ENCODE results near the gene FAM120B.

DNA sequence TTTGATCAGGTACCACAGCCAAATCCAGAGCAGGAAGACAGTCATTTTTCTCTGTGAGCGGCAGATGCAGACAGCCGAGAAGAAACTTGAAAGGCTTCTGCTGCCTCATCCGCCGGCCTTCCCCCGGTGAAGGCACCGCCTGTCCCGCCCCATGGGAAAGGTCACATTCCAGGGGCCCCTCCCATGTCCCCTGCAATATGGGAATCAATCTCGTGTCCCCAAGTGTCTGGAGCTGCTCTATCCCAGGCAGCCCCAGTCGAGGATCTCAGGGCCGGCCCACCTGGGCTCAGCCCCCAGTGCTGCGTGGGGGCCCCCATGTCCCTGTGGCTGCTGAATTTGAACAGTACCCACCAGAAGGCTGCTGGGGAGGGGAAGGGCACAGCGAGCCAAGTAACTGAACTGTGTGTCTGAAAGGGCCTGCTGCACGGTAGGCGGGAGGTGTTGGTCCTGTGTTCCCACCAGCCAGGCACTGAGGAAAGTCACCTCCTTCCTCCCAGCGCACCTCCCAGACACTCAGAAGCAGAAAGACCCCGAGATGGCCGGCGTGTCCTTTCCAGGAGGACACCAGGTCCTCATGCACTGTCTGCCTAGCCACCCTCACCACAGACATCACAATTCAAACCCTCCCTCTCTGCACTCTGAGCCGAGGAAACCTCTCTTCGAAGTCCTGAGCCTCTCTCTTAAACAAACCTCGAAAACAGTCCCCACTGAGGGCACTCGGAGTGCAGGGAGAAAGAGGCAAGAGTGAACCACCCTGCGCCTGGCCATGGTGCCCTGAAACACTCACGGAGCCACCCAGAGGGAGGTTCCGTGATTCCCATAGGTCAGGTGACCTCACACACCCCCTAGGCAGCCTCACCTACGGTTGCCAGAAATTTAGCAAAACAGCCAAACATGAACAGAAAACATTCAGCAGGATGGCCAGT lies 147.3 kb downstream of the FAM120B start:
- TF ChIP-seq, protein P1, sequence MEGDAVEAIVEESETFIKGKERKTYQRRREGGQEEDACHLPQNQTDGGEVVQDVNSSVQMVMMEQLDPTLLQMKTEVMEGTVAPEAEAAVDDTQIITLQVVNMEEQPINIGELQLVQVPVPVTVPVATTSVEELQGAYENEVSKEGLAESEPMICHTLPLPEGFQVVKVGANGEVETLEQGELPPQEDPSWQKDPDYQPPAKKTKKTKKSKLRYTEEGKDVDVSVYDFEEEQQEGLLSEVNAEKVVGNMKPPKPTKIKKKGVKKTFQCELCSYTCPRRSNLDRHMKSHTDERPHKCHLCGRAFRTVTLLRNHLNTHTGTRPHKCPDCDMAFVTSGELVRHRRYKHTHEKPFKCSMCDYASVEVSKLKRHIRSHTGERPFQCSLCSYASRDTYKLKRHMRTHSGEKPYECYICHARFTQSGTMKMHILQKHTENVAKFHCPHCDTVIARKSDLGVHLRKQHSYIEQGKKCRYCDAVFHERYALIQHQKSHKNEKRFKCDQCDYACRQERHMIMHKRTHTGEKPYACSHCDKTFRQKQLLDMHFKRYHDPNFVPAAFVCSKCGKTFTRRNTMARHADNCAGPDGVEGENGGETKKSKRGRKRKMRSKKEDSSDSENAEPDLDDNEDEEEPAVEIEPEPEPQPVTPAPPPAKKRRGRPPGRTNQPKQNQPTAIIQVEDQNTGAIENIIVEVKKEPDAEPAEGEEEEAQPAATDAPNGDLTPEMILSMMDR (IDR thresholded peaks at IDR 0.05) = no peak
- no peak for TF ChIP-seq POLR2A (IDR thresholded peaks at IDR 0.05)
